Smooth muscle cell (in vitro differentiated cells): ENCODE measurements around the gene KAT2B. TPM values are rescaled to one million over a fixed set of nuclear protein-coding genes. Genes with fewer than 3 reads are reported as not detected.

Source experiments
- DNase-seq: peaks from one replicate; lab custom pipeline; 2025; ENCODE audit not compliant: unreplicated experiment; lab: John Stamatoyannopoulos, UW
- H2AFZ ChIP-seq: fragments of 200-600 bp; sonication (generic); 2 replicates; pipeline ENCODE4 v1.6.0; 2016; ENCODE audit warnings: antibody characterized with exemption, low read depth, mild to moderate bottlenecking
- H3F3A ChIP-seq: fragments of 200-600 bp; sonication (generic); 2 replicates; pipeline ENCODE4 v1.6.0; 2017; ENCODE audit warnings: antibody characterized with exemption, low read depth
- H3K27ac ChIP-seq: fragments of 200-600 bp; sonication (generic); 2 replicates; pipeline ENCODE4 v1.5.1; 2016; ENCODE audit warnings: low read depth, mild to moderate bottlenecking
- H3K27me3 ChIP-seq: fragments of 200-600 bp; sonication (generic); 2 replicates; pipeline ENCODE4 v1.6.1; 2016; ENCODE audit warnings: low read depth, mild to moderate bottlenecking
- H3K36me3 ChIP-seq: fragments of 200-600 bp; sonication (generic); 2 replicates; pipeline ENCODE4 v1.5.1; 2016; ENCODE audit warnings: low read depth
- H3K4me1 ChIP-seq: fragments of 200-600 bp; sonication (generic); 2 replicates; pipeline ENCODE4 v1.5.1; 2016; ENCODE audit warnings: low read depth
- H3K4me2 ChIP-seq: fragments of 200-600 bp; sonication (generic); 2 replicates; pipeline ENCODE4 v1.6.0; 2016; ENCODE audit warnings: mild to moderate bottlenecking
- H3K4me3 ChIP-seq: fragments of 200-600 bp; sonication (generic); 2 replicates; pipeline ENCODE4 v1.5.1; 2016; ENCODE audit warnings: mild to moderate bottlenecking
- H3K79me2 ChIP-seq: fragments of 200-600 bp; sonication (generic); 2 replicates; pipeline ENCODE4 v1.6.0; 2016; ENCODE audit warnings: low read depth, mild to moderate bottlenecking
- H3K9ac ChIP-seq: fragments of 200-600 bp; sonication (generic); 2 replicates; pipeline ENCODE4 v1.6.0; 2016; ENCODE audit warnings: low read depth
- H3K9me3 ChIP-seq: fragments of 200-600 bp; sonication (generic); replicated peaks from 2 replicates; pipeline ENCODE4 v1.5.1; 2016; ENCODE audit warnings: low read depth
- H4K20me1 ChIP-seq: fragments of 200-600 bp; sonication (generic); 2 replicates; pipeline ENCODE4 v1.6.0; 2016; ENCODE audit warnings: low read depth
- CTCF ChIP-seq: fragments of 200-600 bp; sonication (generic); IDR thresholded peaks from 2 replicates; pipeline ENCODE4 v1.5.1; 2017; ENCODE audit warnings: borderline replicate concordance, mild to moderate bottlenecking, antibody characterized with exemption; ENCODE audit not compliant: insufficient read depth, poor library complexity, severe bottlenecking
- WGBS: methylation state at CpG from one replicate; pipeline ENCODE4 v1.1.7; 2016; ENCODE audit warnings: low lambda C conversion rate; 5-methylcytosine and 5-hydroxymethylcytosine counted together
- polyA plus RNA-seq: library from polyadenylated mRNA; unstranded; fragments of >200 nt; fragmentation: Nextera tagmentation; extraction: Ambion mirVana; gene quantifications from 2 replicates; pipeline ENCODE4 v1.2.1, GENCODE V29; 2016
- total RNA-seq: library from RNA; depleted of rRNA; stranded (reverse); fragments of >200 nt; gene quantifications from 2 replicates; pipeline ENCODE4 v1.2.3, GENCODE V29; 2014

KAT2B gene
- total and polyA plus RNA-seq, 2 experiments from 2014 or later = 1.1 to 6.5 TPM

- H3K27me3 ChIP-seq = no peaks in the 10 kb centered on the region
- H3F3A ChIP-seq = no peaks in the 10 kb centered on the region
- WGBS = 77% methylated on average over 3 of the region's 3 CpGs
- H3K36me3 ChIP-seq = no peaks in the 10 kb centered on the region
- no peak overlapping the region for H3K27ac ChIP-seq
- H3K79me2 ChIP-seq = no peaks in the 10 kb centered on the region
- H3K9ac ChIP-seq = no peak overlapping the region
- H3K4me1 ChIP-seq = peaks cover 15% of the 10 kb centered on the region
- no peak for DNase-seq
- no peaks in the 10 kb centered on the region for H4K20me1 ChIP-seq
- TF ChIP-seq CTCF = no peak
- H2AFZ ChIP-seq = no peak overlapping the region
- H3K4me3 ChIP-seq = no peak overlapping the region
- no peaks in the 10 kb centered on the region for H3K9me3 ChIP-seq
- H3K4me2 ChIP-seq = no peak overlapping the region
Observed at GRCh38 chr3:20068512-20069177, 28.4 kb downstream of the KAT2B start.

GRCh38 chr3:20069178-20069532 is 28.9 kb downstream of the KAT2B start:
- H3K27me3 ChIP-seq = no peaks in the 10 kb centered on the region
- no peaks in the 10 kb centered on the region for H3F3A ChIP-seq
- no peak overlapping the region for H3K9ac ChIP-seq
- no peak for TF ChIP-seq CTCF
- no peak overlapping the region for H2AFZ ChIP-seq
- peaks cover 20% of the 10 kb centered on the region for H3K4me1 ChIP-seq
- no peak overlapping the region for H3K4me2 ChIP-seq
- no peak for DNase-seq
- H4K20me1 ChIP-seq = no peaks in the 10 kb centered on the region
- no peaks in the 10 kb centered on the region for H3K9me3 ChIP-seq
- H3K4me3 ChIP-seq = no peak overlapping the region
- H3K27ac ChIP-seq = no peak overlapping the region
- no peaks in the 10 kb centered on the region for H3K36me3 ChIP-seq
- no peaks in the 10 kb centered on the region for H3K79me2 ChIP-seq

- no peak for TF ChIP-seq CTCF
- 87% methylated on average over 2 of the region's 2 CpGs for WGBS
- Histone ChIP-seq H3K27ac (no peak overlapping the region), H3K9ac (no peak overlapping the region), H3K4me2 (no peak overlapping the region), H2AFZ (no peak overlapping the region), H3K36me3 (no peaks in the 10 kb centered on the region), H3K9me3 (no peaks in the 10 kb centered on the region), H3K4me3 (no peak overlapping the region), H3K27me3 (no peaks in the 10 kb centered on the region), H3K79me2 (no peaks in the 10 kb centered on the region), H3F3A (no peaks in the 10 kb centered on the region), H3K4me1 (peaks cover 28% of the 10 kb centered on the region), H4K20me1 (no peaks in the 10 kb centered on the region)
- DNase-seq = no peak
Observed at GRCh38 chr3:20071175-20071574, 30.9 kb downstream of the KAT2B start.

- no peak for TF ChIP-seq CTCF
- Histone ChIP-seq H2AFZ (no peak overlapping the region), H3K27ac (no peak overlapping the region), H3K9ac (no peak overlapping the region), H3K9me3 (no peaks in the 10 kb centered on the region), H3K4me3 (no peak overlapping the region), H4K20me1 (no peaks in the 10 kb centered on the region), H3K27me3 (no peaks in the 10 kb centered on the region), H3K4me2 (no peak overlapping the region), H3K36me3 (no peaks in the 10 kb centered on the region), H3K4me1 (peaks cover 40% of the 10 kb centered on the region), H3F3A (no peaks in the 10 kb centered on the region), H3K79me2 (no peaks in the 10 kb centered on the region)
- DNase-seq = no peak
- WGBS = 77% methylated on average over 6 of the region's 6 CpGs
Observed at GRCh38 chr3:20072422-20072821, 32.2 kb downstream of the KAT2B start.
